AG04450 (cell line): ENCODE results near the gene ITPRIPL1. TPM values are rescaled to one million over a fixed set of nuclear protein-coding genes. Genes with fewer than 3 reads are reported as not detected.

ENCODE experiments used
- CTCF ChIA-PET: fragments of 300-600, 350-600 bp; formaldehyde crosslinking; extraction: SDS; loops from one replicate; lab custom pipeline; 2022; ENCODE audit warnings: antibody characterized with exemption, inconsistent platforms; lab: Charles Lee
- POLR2A ChIA-PET: fragments of 350-600 bp; formaldehyde crosslinking; extraction: SDS; loops from one replicate; lab custom pipeline; 2021; ENCODE audit warnings: antibody characterized with exemption, inconsistent platforms; lab: Yijun Ruan, JAX
- DNase-seq: peaks from one replicate; pipeline ENCODE4 v3.0.0-alpha.2; 2011; ENCODE audit warnings: low read depth, low spot score
- H3K27ac ChIP-seq: one replicate; pipeline ENCODE4 v1.5.1; 2012; ENCODE audit warnings: low read depth, low read length, control low read depth
- H3K27me3 ChIP-seq: one replicate; pipeline ENCODE4 v1.6.0; 2012; ENCODE audit warnings: low read length; ENCODE audit not compliant: control insufficient read depth, insufficient read depth
- H3K4me3 ChIP-seq: 2 replicates; pipeline ENCODE4 v1.5.1; 2011; ENCODE audit warnings: mild to moderate bottlenecking, low read depth, low read length, control low read depth
- H3K9me3 ChIP-seq: 2 replicates; pipeline ENCODE4 v1.5.1; 2012; ENCODE audit warnings: low read length; ENCODE audit not compliant: control insufficient read depth, insufficient read depth
- CTCF ChIP-seq: IDR thresholded peaks from 2 replicates; pipeline ENCODE4 v1.5.1; 2011; ENCODE audit warnings: low read depth, low read length, control low read depth, inconsistent platforms
- polyA plus RNA-seq: library from polyadenylated mRNA; depleted of rRNA; stranded (reverse); fragments of >200 nt; gene quantifications from 2 replicates; pipeline ENCODE4 v1.2.3, GENCODE V29; 2011

The ITPRIPL1 gene
- polyA plus RNA-seq, 1 experiment = 3.7 TPM

DNA sequence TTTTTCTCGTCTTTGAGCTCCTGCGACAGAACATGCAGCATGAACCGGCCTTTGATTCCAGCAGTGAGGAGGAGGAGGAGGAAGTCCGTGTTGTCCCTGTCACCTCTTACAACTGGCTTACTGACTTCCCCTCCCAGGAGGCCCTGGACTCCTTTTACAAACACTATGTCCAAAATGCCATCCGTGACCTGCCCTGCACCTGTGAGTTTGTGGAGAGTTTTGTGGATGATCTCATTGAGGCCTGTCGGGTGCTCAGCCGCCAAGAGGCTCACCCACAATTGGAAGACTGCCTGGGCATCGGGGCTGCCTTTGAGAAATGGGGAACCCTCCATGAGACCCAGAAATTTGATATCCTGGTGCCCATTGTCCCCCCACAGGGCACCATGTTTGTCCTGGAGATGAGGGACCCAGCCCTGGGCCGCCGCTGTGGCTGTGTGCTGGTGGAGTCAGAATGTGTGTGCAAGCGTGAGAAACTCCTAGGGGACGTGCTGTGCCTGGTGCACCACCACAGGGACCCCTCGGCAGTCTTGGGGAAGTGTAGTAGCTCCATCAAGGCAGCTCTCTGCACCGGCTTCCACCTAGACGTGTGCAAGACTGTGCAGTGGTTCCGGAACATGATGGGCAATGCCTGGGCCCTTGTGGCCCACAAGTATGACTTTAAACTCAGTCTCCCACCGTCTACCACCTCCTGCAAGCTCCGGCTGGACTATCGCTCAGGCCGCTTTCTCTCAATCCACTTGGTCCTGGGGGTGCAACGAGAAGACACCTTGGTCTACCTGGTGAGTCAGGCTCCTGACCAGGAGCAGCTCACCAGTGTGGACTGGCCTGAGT is 2.1 kb downstream of the ITPRIPL1 start:
- no peak for TF ChIP-seq CTCF
- DNase-seq = no peak
- no peak overlapping the region for H3K4me3 ChIP-seq
- H3K27me3 ChIP-seq = peaks cover 7% of the 10 kb centered on the region
- H3K27ac ChIP-seq = no peak overlapping the region
- no peaks in the 10 kb centered on the region for H3K9me3 ChIP-seq
- CTCF ChIA-PET = no interaction called here
- POLR2A ChIA-PET = no interaction called here

GRCh38 chr2:96329456-96329855 is 4.3 kb downstream of the ITPRIPL1 start:
- Histone ChIP-seq H3K27me3 (peaks cover under 1% of the 10 kb centered on the region), H3K27ac (peak overlapping the region; percentile 57), H3K9me3 (no peaks in the 10 kb centered on the region), H3K4me3 (no peak overlapping the region)
- ChIA-PET CTCF (no interaction called here), POLR2A (interaction anchor here (0.8 to 1.0 kb wide), 2 partner anchors 8 to 12 kb away, joined by 3 to 5 read pairs; no protein-coding TSS in a partner anchor)
- TF ChIP-seq CTCF = no peak
- DNase-seq = no peak

DNA sequence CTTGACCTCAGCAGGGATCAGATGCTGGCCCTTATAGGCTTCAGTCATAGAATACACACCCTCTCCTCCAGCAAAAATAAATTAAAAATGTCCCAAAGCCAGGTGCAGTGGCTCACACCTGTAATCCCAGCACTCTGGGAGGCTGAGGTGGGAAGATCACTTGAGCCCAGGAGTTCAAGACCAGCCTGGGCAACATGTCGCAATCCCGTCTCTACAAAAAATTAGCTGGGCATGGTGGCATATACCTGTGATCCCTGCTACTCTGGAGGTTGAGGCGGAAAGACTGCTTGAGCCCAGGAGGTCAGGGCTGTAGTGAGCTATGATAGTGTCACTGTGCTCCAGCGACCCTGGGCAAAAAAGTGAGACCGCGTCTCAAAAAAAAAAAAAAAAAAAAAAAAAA is 4.8 kb downstream of the ITPRIPL1 start:
- Histone ChIP-seq H3K27me3 (no peaks in the 10 kb centered on the region), H3K4me3 (no peak overlapping the region), H3K9me3 (no peaks in the 10 kb centered on the region), H3K27ac (peak overlapping the region; percentile 57)
- no peak for DNase-seq
- no peak for TF ChIP-seq CTCF
- ChIA-PET CTCF (no interaction called here), POLR2A (interaction anchor here (0.6 to 1.0 kb wide), 7 partner anchors 9 to 203 kb away, joined by 3 to 9 read pairs (median 7); no protein-coding TSS in a partner anchor)

- POLR2A ChIA-PET = interaction anchor here (0.6 to 1.0 kb wide), 6 partner anchors 9 to 202 kb away, joined by 5 to 9 read pairs (median 7); no protein-coding TSS in a partner anchor
- peak; percentile 55 for DNase-seq
- Histone ChIP-seq H3K27me3 (no peaks in the 10 kb centered on the region), H3K4me3 (no peak overlapping the region), H3K9me3 (no peaks in the 10 kb centered on the region), H3K27ac (peak overlapping the region; percentile 57)
- CTCF ChIA-PET = no interaction called here
- no peak for TF ChIP-seq CTCF
Measured at GRCh38 chr2:96330407-96330806, 5.3 kb downstream of the ITPRIPL1 start.

DNA sequence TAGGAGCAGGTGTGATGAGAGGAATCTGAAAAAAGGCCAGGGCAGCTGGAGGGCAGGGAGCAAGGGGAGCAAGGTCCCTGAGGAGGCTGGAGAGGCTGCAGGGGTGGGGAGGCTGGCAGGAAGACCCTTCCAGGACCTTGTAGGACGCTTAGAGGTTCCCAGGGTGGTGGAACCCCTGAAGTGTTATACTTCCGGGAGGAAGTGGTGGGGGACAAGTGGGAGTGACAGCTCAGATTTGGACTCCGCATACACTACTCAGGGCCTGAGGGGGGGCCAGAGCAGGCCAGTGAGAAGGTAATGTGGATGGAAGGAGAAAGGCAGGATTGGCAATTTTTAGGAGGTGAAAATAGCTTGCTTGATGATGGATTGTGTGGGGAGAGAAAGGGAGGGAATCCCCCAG is 8.6 kb downstream of the ITPRIPL1 start:
- DNase-seq = no peak
- H3K27me3 ChIP-seq = no peaks in the 10 kb centered on the region
- no peak overlapping the region for H3K27ac ChIP-seq
- POLR2A ChIA-PET = interaction anchor here (0.7 kb wide), 1 partner anchor 18 kb away, joined by 5 read pairs; no protein-coding TSS in a partner anchor
- CTCF ChIA-PET = interaction anchor here (1.5 kb wide), 1 partner anchor 159 kb away, joined by 4 read pairs; no protein-coding TSS in a partner anchor
- no peaks in the 10 kb centered on the region for H3K9me3 ChIP-seq
- no peak for TF ChIP-seq CTCF
- no peak overlapping the region for H3K4me3 ChIP-seq
